GM10266 (cell line): ENCODE data around the gene PTCRA.
A peak's percentile ranks its signal among the peaks of the same experiment; 100 is the strongest.
"Not testable (repeated sequence)": the region's sequence is repeated elsewhere in the genome, so short reads cannot be mapped to it uniquely, and the experiment has no call there.

ENCODE experiments used
- DNase-seq: peaks from one replicate; pipeline ENCODE4 v3.0.0; 2012; ENCODE audit errors: extremely low spot score
- CTCF ChIP-seq: IDR thresholded peaks from 2 replicates; pipeline ENCODE4 v1.5.1; 2012; ENCODE audit warnings: mild to moderate bottlenecking, low read depth; ENCODE audit not compliant: control insufficient read depth, insufficient read depth; ENCODE audit errors: missing control alignments

PTCRA gene

DNA sequence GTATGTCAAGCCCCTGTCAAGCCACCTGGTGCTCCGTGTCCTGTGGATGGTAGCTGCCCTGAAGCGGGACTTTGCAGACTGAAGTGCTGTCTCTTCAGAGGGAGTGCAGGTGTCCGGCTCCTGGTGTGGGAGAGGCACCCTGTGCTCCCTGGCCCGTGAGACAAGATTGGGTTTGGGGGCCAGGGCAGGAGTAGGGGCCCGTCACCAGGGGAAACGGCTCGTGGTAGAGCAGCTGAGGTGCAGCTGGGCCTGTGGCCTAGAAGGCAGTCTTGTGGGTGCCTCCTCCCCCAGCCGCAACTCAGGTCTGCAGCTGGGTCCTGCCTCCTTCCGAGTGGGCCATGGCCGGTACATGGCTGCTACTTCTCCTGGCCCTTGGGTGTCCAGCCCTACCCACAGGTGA is at the start of gene PTCRA:
Gene PTCRA, plus strand, starts transcription at position 322 of the 400 bp plus-strand sequence. Its CDS starts 17 bp downstream, at position 339.
- DNase-seq, result no peak
- TF ChIP-seq CTCF, result no peak

DNA sequence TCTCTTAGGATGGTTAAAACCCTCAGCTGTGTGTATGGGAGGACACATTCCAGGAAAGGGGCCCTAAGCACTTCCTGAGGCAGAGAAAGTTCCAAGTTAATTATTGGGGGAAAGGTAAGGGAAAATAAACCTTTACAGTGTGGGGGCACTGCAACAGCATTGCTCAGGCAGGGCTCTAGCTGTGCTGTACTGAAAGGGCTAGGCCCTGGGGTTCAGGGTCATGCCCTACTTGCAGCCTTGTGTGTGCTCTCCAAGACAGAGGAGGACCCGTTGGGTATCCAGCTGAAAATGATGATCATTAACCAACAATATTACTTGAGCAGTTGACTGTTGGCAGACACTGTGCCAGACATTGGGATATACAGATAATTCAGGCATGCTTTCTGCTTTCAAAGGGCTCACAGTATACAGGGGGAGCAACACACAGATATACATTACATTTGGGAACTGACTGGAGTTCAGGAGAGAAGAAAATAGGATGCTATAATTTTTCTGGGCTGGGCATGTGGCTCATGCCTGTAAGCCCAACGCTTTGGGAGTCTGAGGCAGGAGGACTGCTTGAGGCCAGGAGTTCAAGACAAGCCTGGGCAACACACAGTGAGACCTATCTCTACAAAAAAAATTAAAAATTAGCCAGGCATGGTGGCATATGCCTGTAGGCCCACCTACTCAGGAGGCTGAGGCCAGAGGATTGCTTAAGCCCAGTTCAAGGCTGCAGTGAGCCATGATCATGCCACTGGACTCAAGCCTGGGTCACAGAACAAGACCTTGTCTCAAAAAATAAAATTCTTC is 45.5 kb upstream of the PTCRA start:
- TF ChIP-seq CTCF, result no peak
- no peak for DNase-seq

- DNase-seq, result no peak
- no peak for TF ChIP-seq CTCF
Observed at GRCh38 chr6:42871711-42872110, 44.1 kb upstream of the PTCRA start.

DNA sequence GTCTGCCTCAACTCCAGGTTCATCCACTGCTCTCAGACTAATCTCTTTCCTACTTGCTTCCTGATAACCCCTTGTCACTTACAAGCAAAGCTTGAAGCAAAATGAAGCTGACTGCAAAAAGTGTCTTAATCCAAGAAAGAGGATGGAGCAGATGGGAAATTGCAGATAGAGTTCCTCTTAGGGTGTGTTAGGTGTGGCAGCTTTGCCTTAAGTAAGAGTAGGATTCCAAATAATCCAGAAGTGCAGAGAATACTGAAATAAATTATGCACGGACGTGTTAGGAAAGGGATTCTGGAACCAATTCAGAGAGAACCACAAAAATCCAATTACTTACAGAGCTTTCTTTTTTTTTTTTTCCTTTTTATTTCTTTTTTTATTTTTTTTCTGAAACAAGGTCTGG is 42.5 kb upstream of the PTCRA start:
- no peak for TF ChIP-seq CTCF
- DNase-seq, result no peak

- no peak for DNase-seq
- no peak for TF ChIP-seq CTCF
Observed at GRCh38 chr6:42877695-42878094, 38.2 kb upstream of the PTCRA start.

GRCh38 chr6:42879372-42880239 is 36.2 kb upstream of the PTCRA start, which contains the start of gene RPL7L1:
RPL7L1 (plus strand) TSS chr6:42879616; CDS start chr6:42879911, 295 bp downstream.
- no peak for TF ChIP-seq CTCF
- DNase-seq, result peak; percentile 67

DNA sequence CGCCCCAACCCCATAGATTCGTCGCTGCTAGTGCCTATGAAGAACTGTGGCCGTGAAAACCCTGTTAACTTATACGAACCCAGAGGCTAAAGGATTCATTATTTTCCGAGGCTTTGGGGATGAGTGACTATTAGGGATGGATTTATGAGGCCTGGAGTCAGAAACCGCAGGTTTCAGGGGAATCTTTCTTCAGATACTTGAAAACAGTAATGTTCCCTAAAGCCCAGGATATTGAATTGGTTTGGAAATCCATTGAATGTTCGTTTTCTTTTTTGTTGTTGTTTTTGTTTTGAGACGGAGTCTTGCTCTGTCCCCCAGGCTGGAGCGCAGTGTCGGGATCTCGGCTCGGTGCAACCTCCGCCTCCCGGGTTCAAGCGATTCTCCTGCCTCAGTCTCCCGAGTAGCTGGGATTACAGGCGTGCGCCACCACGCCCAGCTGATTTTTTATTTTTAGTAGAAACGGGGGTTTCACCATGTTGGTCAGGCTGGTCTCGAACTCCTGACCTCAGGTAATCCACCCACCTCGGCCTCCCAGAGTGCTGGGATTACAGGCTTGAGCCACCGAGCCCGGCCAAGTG is 35.5 kb upstream of the PTCRA start:
- DNase-seq, result not testable (repeated sequence)

- DNase-seq, result not testable (repeated sequence)
Observed at GRCh38 chr6:42880871-42881270, 35.0 kb upstream of the PTCRA start.
